Skeletal muscle cell (primary cell): ENCODE results near the gene CPNE8.

Experiments used
- DNase-seq: peaks from one replicate; pipeline ENCODE4 v3.0.0-alpha.2; 2010; ENCODE audit warnings: low read depth
- H3K4me3 ChIP-seq: 2 replicates; pipeline ENCODE4 v1.5.1; 2011; ENCODE audit warnings: low read depth, mild to moderate bottlenecking, control low read depth, low read length, moderate library complexity

Gene CPNE8

DNA sequence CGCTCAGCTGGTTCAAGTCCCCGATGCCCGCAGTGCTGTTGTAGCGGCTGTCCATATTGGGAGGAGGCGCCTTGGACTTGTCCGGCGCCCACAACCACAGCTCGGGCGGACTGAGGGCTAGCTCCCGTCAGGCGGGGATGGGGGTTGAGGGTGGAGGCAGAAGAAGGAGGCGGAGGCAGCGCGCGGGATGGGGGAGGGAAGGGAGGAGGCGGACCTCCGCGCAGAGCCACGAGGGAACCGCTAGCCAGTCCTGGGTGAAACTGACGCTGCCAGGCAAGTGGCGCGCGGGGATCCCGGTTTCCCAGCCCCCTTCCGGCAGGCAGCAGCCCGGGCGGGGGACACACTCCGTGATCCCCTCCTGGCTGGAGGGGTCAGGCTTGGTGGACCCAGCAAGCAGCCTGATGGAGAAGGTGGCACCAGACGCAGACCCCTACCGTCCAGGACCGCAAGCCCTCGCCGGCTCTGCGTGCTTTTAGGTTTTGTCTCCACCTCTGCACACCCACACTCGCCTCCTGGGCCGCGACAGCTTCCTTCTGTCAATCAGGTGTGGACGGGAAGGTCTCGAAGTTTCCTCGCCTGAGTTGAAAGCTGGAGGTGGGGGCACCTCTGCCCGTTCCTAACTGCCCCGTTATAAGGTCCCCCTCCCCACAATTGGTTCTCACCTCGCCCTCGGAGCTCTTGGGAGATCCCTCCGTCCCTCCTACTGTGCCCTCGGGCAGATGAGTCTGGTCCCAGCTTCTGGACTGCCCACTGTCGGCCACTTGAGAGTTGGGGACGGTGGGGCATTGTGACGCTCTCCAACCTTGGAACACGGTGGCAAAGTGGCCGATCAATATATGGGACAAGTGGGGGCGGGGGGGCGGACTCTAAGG, at the start of gene CPNE8:
Gene CPNE8, minus strand, starts transcription at position 112 of the 872 bp plus-strand sequence. Its CDS starts 57 bp downstream, at position 55.
- DNase-seq: no peak

GRCh38 chr12:38954238-38954873, 49.0 kb upstream of the CPNE8 start:
- H3K4me3 ChIP-seq: no peak overlapping the region
- DNase-seq: no peak

More for the DNA sequence above, at the start of gene CPNE8:
- peak within 1 kb of the TSS; percentile 46 for H3K4me3 ChIP-seq

- no peak for DNase-seq
- no peak overlapping the region for H3K4me3 ChIP-seq
Measured at GRCh38 chr12:38949363-38949762, 44.0 kb upstream of the CPNE8 start.

GRCh38 chr12:38934686-38935085, 29.3 kb upstream of the CPNE8 start:
- DNase-seq: no peak
- H3K4me3 ChIP-seq: no peak overlapping the region

DNA sequence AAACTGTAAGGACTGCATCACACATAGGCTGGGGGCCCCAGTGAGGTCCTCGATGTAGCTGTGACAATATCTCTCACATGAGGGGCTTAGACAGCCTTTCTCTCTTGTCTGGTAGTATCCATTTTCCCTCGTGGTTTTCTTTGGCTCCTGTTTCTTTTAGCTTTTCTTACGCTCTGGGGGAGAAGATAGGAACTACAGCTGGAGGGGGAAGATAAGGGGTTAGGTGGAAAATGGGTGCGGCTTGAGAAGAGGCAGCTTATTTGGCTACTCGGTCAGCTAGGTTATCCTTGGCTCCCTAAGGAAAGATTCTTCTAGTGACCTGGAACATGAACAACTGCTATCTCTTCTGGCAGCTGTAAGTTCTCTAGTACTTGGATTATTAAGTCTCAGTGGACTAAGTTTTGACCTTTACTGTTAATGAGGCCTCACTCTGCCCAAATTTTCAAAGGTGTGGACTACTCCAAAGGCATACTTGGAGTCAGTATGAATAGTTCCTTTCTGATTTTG, 28.7 kb upstream of the CPNE8 start:
- H3K4me3 ChIP-seq: no peak overlapping the region
- DNase-seq: no peak

DNA sequence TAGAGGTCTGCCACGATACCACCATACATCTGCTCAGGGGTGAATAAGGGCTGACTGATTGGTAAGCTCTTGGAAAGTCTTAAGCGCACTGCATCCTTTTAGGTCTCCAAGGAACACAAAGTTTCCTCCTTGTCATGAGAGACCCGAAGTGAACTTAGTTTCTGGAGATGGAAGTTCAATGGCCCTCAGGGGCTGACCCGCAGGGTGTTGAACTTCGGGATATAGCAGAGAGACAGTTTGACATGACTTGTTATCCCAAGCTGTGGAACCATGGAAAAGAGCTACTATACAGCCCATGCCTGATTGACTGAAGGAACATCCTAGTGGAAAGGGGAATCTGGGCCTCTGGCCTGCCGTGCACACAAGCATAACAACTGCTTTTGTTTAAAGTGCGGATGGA, 26.9 kb upstream of the CPNE8 start:
- no peak for DNase-seq
- H3K4me3 ChIP-seq: no peak overlapping the region

DNA sequence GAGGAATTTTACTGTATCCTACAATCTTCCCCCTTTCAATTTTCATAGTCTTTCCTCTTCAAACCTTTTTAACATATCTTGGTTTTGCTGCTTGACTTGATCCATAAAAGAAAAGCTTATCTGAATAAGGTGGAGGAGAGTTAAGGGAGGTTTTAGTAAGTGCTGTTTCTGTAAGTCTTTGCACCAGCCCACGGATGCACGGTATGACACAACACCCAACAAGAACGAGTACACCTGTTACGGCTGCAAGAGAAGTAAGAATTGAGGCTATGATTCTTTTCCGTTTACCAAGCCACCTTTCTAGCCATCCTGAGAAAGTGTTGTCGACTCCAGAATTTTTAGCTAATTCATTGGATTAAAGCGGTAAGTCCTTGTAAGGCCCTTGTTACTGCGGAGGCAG, 26.1 kb upstream of the CPNE8 start:
- DNase-seq: no peak
- H3K4me3 ChIP-seq: no peak overlapping the region

DNA sequence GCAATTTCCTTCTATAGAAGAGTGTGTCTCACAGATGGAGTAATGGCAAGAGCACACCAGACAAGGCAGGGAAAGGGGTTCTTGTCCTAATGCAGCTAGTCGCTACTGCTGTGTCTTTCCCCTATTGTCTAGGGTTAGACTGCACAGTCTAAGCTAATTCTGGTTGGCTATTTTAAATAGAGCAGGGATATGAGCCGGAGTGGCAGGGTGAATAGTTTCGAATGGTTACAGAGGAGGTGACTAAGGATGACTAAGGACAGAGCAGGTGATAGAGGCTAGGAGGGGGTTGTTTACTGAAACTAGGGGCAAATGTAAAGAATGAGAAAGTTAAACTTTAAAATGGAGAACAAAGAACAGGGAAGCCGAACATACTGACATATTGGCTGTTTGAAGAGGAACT, 25.6 kb upstream of the CPNE8 start:
- H3K4me3 ChIP-seq: no peak overlapping the region
- DNase-seq: no peak

- H3K4me3 ChIP-seq: no peak overlapping the region
- no peak for DNase-seq
Measured at GRCh38 chr12:38926501-38926900, 21.1 kb upstream of the CPNE8 start.

DNA sequence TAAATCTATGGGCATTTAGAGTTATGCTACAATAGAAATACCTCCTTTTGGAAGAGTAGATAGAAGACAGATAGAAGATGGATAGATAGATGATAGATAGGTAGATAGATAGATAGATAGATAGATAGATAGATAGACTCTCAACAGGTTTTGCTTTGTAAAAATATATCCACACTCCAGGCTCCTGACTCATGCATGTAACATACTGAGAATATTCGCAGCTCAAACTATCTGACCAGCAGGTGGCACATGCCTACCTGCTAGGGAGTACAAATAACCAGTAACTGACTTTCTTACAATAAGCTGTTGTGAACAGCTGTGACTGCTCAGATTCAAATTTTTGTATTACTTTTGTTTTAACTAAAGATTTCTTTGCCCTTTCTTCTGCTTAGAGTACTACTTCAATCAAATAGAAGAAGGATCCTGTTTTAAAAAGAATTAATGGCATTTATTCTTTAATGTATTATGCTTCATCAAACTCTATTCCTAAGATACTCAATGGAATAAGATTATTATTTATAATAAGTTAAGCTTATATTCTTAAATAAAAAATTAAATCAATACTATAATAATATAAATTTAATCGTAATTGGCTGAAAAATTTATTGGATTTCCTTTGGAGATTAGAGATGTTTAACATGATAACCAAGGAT, 15.8 kb upstream of the CPNE8 start:
- no peak overlapping the region for H3K4me3 ChIP-seq
- no peak for DNase-seq

DNA sequence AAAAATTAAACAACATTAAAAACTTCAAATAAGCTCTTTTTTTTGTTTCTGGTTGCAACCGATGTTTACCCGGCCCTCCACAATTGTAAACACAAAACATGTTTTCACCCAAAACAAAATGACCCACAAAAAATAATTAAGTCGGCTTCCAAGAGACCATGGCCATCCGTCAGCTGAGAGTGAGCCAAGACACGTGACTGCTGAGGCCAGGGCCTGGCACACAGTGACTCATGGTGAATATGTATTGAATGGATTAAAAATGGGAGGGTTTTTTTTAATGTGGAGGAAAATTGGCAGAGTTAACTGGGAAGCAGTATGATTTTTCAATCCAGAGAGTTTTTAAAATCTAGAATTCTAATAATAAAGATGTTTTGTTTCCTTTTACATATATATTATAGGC, 13.8 kb upstream of the CPNE8 start:
- no peak overlapping the region for H3K4me3 ChIP-seq
- no peak for DNase-seq

DNA sequence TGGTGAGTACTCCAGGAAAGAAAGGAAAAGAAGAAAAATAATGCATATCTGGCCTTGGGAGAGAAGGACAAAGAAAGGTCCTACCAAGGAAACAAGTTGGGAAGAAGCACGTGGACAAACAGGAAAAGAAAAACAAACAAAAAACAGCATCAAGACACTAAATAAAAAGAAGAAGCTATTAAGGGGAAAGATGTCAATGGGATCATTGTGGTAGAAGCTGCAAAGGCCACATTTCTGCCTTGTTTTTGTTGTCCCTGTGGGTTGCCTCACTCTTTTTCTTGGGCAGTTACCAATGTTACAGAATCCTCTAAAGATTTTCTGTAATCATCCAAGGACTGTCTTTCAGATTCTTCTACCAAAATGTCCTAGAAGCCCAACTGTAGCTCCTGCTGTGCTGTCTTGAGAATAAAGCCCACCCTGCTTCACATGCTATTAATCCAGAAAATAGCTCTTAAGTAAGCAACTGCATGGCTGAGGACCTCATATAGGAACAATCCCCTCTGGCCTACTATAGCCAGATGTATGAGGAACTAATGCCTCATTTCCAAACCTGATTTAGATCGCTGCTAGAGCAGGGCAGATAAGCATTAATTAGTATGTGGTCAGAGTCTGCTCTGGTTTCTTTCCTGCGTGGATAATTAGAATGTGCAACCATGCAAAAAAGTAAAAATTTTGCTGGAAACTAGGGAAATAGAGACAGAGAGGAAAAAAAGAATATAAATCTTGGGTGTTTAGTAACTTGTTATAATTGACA, 10.2 kb upstream of the CPNE8 start:
- no peak for DNase-seq
- no peak overlapping the region for H3K4me3 ChIP-seq

DNA sequence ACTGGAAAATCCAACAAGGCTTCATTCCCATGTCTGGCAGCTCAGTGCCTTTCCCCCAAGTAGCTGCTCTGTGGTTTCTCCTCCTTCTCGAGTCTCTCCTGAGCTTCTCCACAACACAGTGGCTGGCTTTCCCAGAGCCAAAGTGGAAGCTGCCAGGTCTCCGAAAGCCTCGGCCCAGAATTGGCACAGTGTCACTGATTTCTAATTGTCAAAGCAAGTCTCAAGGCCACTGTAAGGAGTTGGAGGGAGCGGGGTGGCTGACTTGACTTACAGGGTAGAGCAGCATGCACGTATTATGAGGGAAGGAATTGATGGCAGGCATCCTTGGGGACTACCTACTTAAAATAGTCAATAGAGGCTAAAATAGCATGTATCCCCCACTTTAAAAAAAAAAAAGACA, 6.7 kb upstream of the CPNE8 start:
- no peak overlapping the region for H3K4me3 ChIP-seq
- DNase-seq: no peak

DNA sequence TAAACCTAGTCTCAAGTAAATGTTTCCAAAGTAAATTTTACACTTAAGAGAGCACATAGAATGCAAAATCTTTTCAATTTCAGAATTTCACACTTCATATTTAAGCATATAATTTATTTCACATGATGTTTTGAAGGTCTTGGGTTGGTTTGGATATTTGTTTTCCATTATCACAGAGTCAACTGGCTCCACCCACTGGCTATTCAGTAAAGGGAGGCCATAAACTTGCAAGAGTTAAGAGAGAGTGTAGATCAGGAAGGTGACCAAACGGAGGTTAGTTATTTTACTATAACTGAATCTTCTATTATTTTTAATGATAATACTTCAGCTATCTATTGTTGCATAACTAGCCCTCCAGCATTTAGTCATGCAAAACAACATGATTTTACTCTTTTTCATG, 6.2 kb upstream of the CPNE8 start:
- DNase-seq: no peak
- H3K4me3 ChIP-seq: no peak overlapping the region

GRCh38 chr12:38907201-38907923, 2.0 kb upstream of the CPNE8 start:
- DNase-seq: no peak
- H3K4me3 ChIP-seq: peak overlapping the region; percentile 46

DNA sequence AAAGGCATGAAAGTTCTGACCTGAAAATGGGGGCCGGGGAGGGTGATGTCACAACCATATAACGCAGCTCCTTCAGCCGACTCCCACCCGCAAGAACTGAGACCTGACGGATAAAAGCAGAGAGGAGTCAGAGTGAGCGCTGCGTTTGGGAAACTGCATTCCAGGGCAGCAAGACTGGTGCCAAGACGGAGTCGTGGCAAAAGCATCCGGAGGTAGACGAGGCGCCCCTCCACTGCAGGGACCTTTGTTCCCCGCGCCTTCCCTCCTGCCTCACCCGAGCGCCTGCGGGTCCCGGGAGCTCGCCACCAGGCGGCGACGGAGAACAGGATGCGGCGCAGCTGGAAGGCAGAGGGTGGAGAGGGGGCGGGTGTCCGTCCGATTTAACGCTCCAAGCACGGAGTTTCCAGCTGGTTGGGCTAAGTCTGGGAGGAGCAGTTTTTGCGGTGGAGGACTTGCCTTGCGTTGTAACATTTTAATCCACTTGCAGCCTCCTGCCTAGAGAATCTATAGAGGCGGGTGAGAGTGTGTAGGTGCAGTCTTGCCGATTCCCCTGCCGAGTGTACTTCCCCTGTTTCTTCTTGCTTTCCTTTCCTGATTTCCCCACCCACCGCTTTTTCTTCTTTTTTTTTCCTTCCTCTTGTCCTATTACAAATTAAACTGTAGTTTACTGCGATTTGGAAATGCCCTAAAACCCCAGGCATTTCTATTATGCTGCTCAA, 1.2 kb upstream of the CPNE8 start:
- DNase-seq: peak; percentile 25
- H3K4me3 ChIP-seq: peak overlapping the region; percentile 46

GRCh38 chr12:38904537-38905479, 583 bp downstream of the CPNE8 start:
- DNase-seq: no peak
- peak overlapping the region; percentile 46 for H3K4me3 ChIP-seq
